ENCODE results near the gene FILIP1.
A peak's percentile ranks its signal among the peaks of the same experiment; 100 is the strongest.

Gene FILIP1

DNA sequence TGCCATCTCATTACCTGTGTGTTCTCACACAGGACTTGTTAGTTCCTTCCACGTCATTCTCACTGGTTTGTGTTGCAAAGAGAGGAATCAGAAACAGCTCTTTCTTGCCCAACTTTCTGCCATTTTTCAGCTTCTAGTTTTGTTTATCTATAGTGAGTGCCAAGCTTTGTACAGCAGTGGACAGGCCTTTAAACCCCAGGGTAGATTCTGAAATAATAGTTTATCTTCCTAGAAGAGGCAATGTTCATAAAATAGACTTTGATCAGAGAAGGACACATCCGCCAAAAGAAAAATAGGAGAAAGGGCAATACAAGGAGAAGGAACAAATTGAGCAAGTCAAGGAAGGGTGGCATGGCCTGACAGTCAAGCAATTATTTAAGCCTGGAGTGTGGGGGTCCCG is 191.3 kb downstream of the FILIP1 start:
- no peak for DNase-seq (ENCODE audit: low read depth, low spot score)
- H3K27ac ChIP-seq: no peak overlapping the region

- no peak for DNase-seq (ENCODE audit: low read depth, low spot score)
- no peak overlapping the region for H3K27ac ChIP-seq
Measured at GRCh38 chr6:75301537-75301936, 192.1 kb downstream of the FILIP1 start.

- H3K27ac ChIP-seq: no peak overlapping the region
- no peak for DNase-seq (ENCODE audit: low read depth, low spot score)
Measured at GRCh38 chr6:75301088-75301487, 192.5 kb downstream of the FILIP1 start.

DNA sequence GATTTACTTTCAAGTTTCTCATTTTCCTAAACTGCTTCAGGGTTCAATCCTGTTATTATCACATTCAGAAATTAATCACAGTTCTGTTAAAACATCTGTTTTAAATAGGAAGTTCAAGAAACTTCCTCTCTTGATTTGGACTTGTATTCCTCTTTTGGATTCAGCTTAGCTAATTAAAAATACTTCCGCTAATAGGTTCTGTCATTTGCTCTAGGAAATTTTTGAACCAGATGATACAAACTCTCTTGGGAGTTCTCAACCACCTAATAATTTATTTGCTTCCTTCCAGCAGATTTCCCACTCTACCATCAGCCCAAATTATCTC is 193.1 kb downstream of the FILIP1 start:
- DNase-seq (ENCODE audit: low read depth, low spot score): no peak
- H3K27ac ChIP-seq: no peak overlapping the region

DNA sequence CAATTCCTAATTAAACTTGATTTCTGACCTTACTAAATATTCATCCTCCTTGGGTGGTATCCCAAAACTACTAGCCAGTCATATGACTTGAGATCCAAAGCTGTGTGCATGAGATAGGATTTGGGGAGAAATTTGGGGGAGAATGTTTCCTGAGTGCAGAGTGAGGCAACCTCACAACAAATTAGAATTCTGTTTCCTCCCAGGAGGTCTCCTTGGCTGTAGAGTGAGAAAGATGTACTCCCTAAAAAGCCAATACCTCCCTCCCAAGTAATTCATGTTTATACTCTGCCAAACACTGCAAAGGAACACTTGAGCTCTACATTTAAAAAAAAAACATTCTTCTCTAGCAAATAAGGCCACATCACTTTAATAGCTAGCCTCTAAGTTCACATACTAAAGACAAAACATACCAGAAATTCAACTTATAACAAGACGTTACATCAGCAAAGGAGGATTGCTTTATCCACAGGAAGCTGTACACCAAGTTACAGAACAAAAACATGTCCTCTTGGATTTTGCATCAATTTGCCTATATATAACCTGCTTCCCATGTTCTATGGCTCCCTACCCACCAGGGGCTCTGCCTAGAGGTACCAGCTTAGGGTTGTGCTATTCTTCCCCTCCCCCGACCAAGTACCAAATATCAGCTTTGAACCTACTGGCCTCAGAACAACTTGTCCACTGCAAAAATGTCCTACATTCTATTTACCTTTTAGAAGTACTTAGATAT is 193.6 kb downstream of the FILIP1 start:
- H3K27ac ChIP-seq: no peak overlapping the region
- no peak for DNase-seq (ENCODE audit: low read depth, low spot score)

GRCh38 chr6:75296811-75297779 is 196.5 kb downstream of the FILIP1 start:
- DNase-seq (ENCODE audit: low read depth, low spot score): no peak
- H3K27ac ChIP-seq: no peak overlapping the region

DNA sequence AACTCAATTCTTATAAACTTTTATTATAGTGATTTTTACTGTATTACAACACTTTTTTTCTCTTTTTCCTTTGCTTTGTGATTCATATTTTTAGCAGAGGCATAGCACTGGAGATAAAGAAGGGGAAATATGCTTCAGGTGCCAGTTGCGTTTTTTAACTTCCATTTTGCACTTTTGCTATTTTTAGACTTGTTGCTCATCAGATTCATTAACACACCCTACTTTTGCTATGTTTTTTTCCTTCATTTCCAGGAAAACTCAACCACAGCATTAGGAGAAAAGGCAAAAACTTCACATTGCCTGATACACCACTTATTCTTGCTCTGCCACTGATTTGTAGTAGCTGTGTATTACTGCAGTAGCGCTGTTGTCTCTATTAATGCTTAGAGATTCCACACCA is 201.0 kb downstream of the FILIP1 start:
- no peak overlapping the region for H3K27ac ChIP-seq
- DNase-seq (ENCODE audit: low read depth, low spot score): no peak

DNA sequence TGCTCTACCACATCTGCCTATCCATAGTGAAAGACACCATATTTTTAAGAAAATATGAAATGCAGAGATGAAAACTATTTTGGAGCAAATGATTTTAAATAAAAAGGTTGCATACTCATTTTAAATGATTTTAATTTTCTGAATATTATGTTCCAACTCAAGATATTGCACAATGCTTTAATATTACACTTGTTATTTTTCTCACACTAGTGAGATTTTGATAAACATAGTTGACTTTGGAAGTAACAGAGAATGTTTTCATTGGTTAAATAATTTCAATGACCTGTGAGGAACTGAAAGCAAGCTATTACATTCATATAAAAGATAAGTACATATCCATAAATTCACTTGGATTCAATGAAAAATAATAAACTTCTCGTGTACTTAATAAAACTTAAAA is 201.9 kb downstream of the FILIP1 start:
- no peak overlapping the region for H3K27ac ChIP-seq
- no peak for DNase-seq (ENCODE audit: low read depth, low spot score)

- H3K27ac ChIP-seq: no peak overlapping the region
- DNase-seq (ENCODE audit: low read depth, low spot score): no peak
Measured at GRCh38 chr6:75291331-75291730, 202.3 kb downstream of the FILIP1 start.

GRCh38 chr6:75290136-75290945 is 203.3 kb downstream of the FILIP1 start:
- H3K27ac ChIP-seq: no peak overlapping the region
- no peak for DNase-seq (ENCODE audit: low read depth, low spot score)

- H3K27ac ChIP-seq: peak overlapping the region; percentile 27
- DNase-seq (ENCODE audit: low read depth, low spot score): peak; percentile 18
Measured at GRCh38 chr6:75288023-75288422, 205.6 kb downstream of the FILIP1 start.

DNA sequence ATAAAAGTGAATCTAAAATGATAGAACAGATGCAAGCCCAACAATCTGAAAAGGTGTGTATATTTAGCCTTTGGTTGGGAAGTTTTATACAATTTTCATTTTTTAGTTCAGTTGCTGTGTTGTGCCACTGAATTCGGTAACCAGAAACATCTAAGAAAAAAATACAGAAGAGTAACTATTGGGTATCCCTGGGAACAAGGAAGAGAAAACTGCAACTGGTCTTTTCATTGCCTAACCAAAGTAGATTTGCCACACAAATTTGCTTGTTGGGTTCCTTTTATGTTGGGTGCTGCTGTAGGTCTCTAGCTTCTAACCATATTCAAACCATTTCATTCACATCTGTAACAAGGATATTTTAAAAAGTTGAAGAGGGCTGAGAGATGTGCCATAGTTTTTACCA is 206.2 kb downstream of the FILIP1 start:
- peak overlapping the region; percentile 27 for H3K27ac ChIP-seq
- DNase-seq (ENCODE audit: low read depth, low spot score): no peak

DNA sequence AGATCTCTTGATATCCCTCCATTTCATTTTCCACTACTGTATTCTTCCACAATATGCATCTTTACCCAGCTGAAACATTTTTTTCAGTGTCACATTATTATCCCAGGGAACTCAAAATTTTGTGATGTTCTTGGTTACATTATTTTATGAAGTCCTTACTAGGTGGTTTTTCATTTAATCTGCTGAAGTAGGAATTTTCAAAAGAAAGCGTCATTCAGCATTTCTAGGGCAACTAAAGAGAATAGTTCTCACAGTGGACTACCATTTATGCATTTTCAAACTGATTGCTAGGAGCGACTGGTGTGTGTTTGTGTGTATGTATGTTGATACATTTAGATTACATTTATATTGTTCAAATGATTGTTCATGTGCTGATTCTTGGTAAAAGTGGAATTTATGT is 206.6 kb downstream of the FILIP1 start:
- no peak for DNase-seq (ENCODE audit: low read depth, low spot score)
- H3K27ac ChIP-seq: peak overlapping the region; percentile 27

DNA sequence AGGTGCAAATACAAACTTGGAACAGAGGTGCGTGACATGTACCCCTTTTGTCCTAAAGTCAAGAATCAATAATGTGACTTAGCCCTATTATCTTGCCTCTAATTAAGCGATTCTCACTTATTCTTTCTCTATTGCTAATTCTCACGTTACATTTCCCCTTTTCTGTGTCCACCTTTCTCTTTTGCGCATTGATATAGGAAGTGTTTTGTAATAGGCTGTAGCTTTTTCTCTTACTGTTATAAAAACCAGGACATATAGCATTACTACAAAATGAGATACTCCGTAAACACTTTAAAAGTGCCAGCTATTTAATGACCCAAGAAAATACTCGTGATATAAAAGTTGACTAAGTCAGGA is 208.3 kb downstream of the FILIP1 start:
- DNase-seq (ENCODE audit: low read depth, low spot score): no peak
- H3K27ac ChIP-seq: peak overlapping the region; percentile 79

- peak within 1 kb of the TSS; percentile 79 for H3K27ac ChIP-seq
- peak; percentile 98 for DNase-seq (ENCODE audit: low read depth, low spot score)
Measured at GRCh38 chr6:75284632-75285282, 208.8 kb downstream of the FILIP1 start, which contains the start of gene TMEM30A. Gene TMEM30A (minus strand): TSS chr6:75284792. CDS start chr6:75284638, 154 bp downstream.

- DNase-seq (ENCODE audit: low read depth, low spot score): no peak
- H3K27ac ChIP-seq: peak overlapping the region; percentile 79
Measured at GRCh38 chr6:75283907-75284631, 209.5 kb downstream of the FILIP1 start.

- no peak for DNase-seq (ENCODE audit: low read depth, low spot score)
- H3K27ac ChIP-seq: no peak overlapping the region
Measured at GRCh38 chr6:75282706-75283105, 210.9 kb downstream of the FILIP1 start.

- no peak overlapping the region for H3K27ac ChIP-seq
- no peak for DNase-seq (ENCODE audit: low read depth, low spot score)
Measured at GRCh38 chr6:75281653-75282052, 211.9 kb downstream of the FILIP1 start.

DNA sequence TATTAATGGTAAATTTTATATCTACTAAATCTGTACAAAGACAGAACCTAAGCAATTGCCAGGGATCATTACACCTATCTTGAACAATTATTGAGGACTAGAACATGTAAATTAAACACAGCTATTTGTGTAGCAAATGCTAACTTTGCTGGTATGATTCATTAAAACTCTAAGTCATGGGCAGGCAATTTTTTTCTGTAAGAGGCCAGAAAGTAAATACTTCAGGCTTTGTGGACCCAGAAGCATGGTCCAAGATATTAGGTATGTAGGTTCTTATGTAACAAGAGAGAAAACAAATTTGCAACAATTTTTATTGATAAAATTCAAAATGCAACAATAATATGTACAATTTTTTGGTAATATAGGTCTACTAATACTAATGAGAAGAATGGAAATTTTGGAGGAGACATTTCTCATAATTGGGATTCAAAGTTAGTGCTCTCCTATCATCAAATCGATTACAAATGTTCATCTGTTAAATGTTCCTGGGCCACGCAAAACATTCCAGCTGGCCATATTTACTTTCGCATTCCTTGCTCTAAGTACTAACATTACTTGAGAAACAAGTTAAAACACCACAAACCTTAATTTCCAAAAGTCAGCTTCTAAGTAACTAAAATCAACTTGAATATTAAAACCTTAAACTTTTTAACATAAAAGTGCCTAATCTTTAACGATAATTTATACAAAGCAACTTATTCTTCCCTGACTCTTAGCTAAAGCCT is 213.3 kb downstream of the FILIP1 start:
- H3K27ac ChIP-seq: peak overlapping the region; percentile 6
- DNase-seq (ENCODE audit: low read depth, low spot score): no peak

Data from epithelial cell of prostate (primary cell).